NB4 (cell line): ENCODE results near the gene WWP2.
A peak's percentile ranks its signal among the peaks of the same experiment; 100 is the strongest.
"Not testable (repeated sequence)": the region's sequence is repeated elsewhere in the genome, so short reads cannot be mapped to it uniquely, and the experiment has no call there.

Experiments
- DNase-seq: peaks from one replicate; pipeline ENCODE4 v3.0.0; 2010; ENCODE audit warnings: low read depth
- H3K4me3 ChIP-seq: one replicate; pipeline ENCODE4 v1.5.1; 2011; ENCODE audit warnings: mild to moderate bottlenecking, low read depth, low read length, moderate library complexity
- CTCF ChIP-seq: IDR thresholded peaks from one replicate; pipeline ENCODE4 v1.5.1; 2012; ENCODE audit warnings: low read depth, low read length
- MYC ChIP-seq: IDR thresholded peaks from 2 replicates; pipeline ENCODE4 v1.6.1; 2011; ENCODE audit warnings: low read depth, low read length
- POLR2A ChIP-seq: IDR thresholded peaks from 2 replicates; pipeline ENCODE4 v1.6.1; 2011; ENCODE audit warnings: mild to moderate bottlenecking; ENCODE audit not compliant: insufficient read length; ENCODE audit errors: extremely low read depth
- TF ChIP-seq, protein P1 (sequence below): IDR thresholded peaks from 2 replicates; pipeline ENCODE4 v1.6.1; 2011; ENCODE audit warnings: low read depth, low read length

WWP2 gene

DNA sequence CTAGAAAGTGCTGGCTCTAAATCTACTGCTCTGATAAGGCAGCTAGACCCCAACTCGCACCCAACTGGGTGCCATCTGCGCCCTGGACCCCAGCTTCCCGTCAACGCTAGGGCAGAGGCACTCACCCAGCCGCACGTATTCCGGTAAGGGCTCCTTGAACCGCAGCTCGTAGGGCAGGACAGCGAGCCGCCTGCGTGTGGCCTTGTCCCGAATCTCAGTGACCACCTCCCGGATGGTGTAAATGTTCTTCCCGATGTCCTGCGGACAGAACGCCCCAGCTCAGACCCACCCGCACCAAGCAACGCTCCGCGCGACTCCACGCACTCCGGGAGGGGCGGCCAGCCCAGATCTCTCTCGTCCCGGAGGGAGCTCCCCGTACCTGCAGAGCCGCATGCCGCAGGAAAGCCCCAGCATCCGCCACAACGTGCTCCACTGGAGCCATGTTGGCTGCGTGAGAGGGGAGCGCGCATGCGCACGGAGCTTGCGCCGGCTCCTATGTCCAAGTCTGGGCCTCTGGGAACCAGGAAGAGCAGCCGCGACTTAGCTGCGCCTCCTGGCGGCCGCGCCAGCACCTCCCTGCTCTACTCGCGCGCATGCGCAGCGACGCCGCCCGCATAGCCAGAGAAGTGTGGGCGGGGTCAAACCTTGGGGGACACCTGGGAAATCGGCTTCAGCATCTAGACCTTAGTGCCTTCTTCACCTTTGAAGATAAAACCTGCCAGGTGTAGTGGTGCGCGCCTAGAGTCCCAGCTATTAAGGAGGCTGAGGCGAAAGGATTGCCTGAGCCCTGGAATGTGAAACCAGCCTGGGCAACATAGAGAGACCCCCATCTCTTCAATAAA is 7.4 kb upstream of the WWP2 start, which contains the start of gene NOB1:
Gene NOB1 (minus strand): TSS at position 458 of the 842 bp plus-strand sequence. CDS start 16 bp downstream, at position 442.
- peak within 1 kb of the TSS; percentile 92 for H3K4me3 ChIP-seq
- DNase-seq: peak; percentile 97
- TF ChIP-seq MYC: peak; percentile 97
- TF ChIP-seq, protein P1, sequence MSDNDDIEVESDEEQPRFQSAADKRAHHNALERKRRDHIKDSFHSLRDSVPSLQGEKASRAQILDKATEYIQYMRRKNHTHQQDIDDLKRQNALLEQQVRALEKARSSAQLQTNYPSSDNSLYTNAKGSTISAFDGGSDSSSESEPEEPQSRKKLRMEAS: peak; percentile 90
- peak; percentile 93 for TF ChIP-seq CTCF
- TF ChIP-seq POLR2A: peak; percentile 97

DNA sequence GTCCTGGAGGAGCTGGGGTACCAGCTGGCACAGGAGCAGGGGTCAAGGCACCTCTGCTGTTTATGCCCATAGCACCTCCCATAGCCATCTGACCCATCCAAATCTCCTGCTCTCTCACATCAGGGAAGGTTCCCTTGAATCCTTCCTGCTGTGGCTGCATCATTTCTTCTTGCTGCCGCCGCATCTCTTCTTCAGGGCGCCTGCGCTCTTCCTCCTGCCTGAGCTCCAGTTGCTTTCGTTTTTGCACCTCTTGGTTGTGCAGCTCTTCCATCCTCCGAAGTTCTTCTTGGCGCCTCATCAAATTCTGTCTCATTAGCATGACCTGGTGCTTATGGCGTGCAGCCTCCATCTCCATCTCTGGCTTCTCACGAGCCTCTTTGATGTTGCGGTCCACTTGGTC is 5.4 kb upstream of the WWP2 start:
- no peak overlapping the region for H3K4me3 ChIP-seq
- no peak for TF ChIP-seq CTCF
- no peak for DNase-seq

DNA sequence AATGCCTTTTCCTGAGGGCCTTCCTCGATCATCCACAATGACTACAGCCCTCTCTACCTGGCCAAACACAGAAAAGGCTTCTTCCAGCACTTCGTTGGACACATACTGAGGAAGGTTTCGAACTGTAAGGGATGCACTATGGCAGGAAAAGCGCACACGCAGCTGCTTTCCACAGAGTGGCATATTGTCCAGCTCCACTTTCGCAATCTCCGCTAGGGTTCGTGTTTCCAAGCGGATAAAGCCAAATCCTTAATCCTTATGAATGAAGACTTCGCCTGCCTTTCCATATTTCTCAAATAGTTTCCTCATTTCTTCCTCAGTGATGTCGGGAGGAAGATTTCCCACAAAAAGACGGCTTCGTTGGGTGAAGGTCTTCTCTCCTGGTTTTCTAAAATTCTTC is 4.8 kb upstream of the WWP2 start:
- H3K4me3 ChIP-seq: not testable (repeated sequence)

GRCh38 chr16:69762814-69763598 is 874 bp downstream of the WWP2 start:
- peak; percentile 63 for DNase-seq

More for the DNA sequence above, 4.8 kb upstream of the WWP2 start:
- not testable (repeated sequence) for DNase-seq

DNA sequence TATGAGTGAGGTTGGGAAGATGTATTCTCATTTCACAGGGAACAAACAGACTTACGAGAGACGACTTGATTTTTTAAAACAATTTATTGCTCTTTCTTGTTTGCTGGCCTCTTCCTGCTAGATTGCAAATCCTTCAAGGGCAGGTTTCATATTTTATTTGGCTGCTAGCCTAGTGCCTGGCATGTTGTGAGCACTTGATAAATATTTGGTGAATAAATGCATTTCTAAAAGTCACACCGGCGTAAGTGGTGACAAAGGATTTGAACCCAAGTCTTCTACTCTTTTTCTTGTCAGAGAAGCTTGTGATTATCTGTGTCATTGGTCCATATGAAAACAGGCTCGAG is 1.4 kb downstream of the WWP2 start:
- peak overlapping the region; percentile 98 for H3K4me3 ChIP-seq
- no peak for DNase-seq
- TF ChIP-seq MYC (no peak), POLR2A (no peak)
- TF ChIP-seq, protein P1: no peak

More at GRCh38 chr16:69762814-69763598, 874 bp downstream of the WWP2 start:
- no peak for TF ChIP-seq CTCF
- TF ChIP-seq, protein P1: peak; percentile 2; the same call in 1 of the 2 replicates
- TF ChIP-seq POLR2A: no peak
- peak overlapping the region; percentile 98 for H3K4me3 ChIP-seq

DNA sequence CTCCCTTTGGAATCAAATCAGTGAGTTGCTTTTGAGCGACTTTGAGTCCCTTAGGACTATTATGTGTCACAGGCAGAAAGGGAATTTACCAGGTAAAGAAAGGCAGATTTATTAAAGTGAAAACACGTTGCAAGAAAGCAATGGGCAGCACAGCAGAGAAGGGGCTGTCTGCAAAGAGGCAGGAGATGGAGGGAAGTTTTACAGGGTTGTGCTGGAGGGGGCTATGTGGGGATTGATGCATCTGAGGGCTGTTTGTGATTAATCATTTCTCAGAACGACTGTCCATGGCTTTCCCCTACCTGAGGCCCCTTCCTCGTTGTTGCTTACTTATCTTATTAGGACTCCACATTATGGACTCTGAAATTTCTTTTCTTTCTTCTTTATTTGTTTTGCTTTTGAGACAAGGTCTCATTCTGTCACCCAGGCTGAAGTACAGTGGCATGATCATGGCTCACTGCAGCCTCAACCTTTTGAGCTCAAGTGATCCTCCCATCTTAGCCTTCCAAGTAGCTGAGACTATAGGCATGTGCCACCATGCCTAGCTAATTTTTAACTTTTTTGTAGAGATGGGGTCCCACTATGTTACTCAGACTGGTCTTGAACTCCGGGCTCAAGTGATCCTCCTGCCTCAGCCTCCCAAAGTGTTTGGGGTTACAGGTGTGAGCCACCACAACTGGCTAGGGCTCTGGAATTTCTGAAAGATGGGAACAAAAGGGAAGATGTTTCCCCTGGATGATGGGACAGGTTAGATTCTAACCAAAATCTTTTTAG is 5.5 kb downstream of the WWP2 start:
- TF ChIP-seq CTCF (no peak), POLR2A (no peak), MYC (no peak)
- TF ChIP-seq, protein P1: no peak
- DNase-seq: no peak
- no peak overlapping the region for H3K4me3 ChIP-seq
